GM21529 (cell line): ENCODE data around the gene PLEKHM3.
"Not testable (repeated sequence)": the region's sequence is repeated elsewhere in the genome, so short reads cannot be mapped to it uniquely, and the experiment has no call there.

Source experiments
- ATAC-seq: cut with Tn5 transposase; IDR thresholded peaks from one replicate; pipeline ENCODE4 v1.9.1; 2021; ENCODE audit not compliant: unreplicated experiment

Gene PLEKHM3

DNA sequence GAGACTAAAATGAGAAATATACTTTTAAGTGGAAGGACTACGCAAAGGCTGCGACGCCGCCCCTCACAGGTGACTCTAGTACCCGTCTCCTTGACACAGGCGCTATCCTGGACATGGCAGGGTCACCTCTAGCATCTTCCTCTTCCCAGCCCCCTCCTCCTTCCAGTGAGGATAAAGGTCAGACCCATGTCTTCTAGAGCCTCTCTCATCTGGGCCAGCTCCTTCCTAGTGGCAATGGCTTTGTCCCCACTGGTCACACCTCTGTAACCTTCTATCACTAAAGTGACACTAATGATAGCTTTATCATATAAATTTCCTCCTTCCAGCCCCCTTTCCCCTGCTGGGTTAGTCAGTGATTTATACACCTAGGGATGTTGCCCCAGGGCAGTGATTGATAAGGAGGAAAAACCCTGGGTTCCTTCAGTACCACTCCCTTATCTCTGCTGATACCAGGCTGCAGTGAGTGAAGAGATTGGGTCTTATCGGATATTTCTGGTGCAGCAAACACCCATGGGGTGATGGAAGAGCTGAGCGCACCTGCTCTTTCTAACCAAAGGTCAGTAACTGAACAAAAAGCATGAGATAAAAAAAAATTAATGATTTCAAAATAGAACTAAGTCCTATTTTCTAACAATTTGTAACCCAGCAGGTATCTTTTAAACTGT, 193.6 kb downstream of the PLEKHM3 start:
- no peak for ATAC-seq

DNA sequence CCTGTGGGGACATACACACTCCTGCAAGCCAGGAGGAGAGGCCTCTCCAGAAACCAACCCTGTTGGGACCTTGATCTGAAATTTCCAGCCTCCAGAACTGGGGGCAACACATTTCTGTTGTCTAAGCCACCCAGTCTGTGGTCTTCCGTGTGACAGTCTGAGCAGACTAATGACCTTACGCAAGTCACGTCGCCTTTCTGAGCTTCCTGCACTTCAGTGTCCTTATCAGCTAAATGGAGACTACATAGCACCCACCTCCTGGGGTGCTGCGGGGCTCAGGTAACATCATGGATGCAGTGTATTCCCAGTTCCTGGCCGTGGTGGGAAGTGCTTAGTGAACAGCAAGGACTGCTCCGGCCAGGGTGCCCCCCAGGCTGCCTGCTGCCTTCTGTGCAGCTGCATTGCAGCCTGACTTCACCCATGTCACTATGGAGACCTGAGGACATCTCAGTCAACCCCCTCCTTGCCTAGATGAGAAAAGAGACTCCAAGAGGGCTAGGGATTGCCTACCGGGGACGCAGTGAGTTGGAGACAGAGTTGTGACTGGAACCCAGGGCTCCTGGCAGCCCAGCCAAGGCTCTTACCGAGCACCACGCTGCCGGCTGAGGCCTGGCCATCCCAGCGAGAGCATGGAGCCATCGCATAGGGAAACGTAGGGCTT, 194.4 kb downstream of the PLEKHM3 start:
- ATAC-seq: no peak

DNA sequence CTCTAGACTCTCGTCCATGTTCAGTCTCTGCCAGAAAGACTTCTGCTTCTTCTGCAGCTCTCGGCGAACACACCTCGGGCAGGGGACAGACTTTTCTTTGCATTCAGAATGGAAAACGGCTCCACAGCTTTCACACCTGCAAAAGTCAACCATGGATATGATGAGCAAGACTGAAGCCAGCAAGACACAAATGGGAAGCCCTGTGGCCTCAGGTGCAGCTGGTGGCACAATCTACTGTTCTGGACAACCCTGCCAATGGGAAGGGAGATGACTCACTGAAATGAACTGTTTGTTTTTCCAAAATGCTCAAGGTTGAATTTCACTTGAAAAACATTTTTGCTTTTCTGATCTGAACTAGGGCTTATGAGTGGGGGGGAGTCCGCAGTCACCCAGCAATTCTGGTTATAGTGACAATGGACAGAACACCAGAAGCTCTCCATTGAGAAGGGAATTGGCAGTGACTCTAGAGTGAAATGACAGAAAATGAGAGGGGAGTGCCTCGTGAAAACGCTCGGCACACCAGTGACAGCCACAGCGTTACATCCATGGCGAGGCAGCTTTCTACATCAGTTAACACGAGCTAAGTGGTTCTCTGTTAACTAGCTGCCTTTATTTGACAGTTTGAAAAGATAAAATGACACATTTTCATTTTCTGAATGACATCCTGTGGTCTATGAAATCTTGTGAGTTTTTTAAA, 196.8 kb downstream of the PLEKHM3 start:
- no peak for ATAC-seq

DNA sequence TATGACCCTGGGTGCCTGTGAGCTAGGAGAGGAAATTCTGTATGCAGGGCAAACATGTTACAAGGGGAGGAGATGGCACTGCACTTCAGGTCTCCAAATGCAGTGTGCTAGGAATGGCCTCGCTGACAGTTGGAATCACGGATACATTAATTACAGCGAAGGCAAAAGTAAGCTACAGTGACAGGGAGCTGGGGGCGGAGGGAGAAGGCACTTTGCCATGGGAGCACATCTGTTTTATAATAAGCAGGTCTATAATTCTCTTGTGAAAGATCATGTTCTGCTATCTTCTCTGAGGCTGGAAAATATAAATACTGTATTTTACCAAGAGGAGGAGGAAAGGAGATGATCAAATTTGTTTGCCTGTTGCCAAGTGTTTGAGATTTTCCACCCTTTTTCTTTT, 199.3 kb downstream of the PLEKHM3 start:
- ATAC-seq: no peak

DNA sequence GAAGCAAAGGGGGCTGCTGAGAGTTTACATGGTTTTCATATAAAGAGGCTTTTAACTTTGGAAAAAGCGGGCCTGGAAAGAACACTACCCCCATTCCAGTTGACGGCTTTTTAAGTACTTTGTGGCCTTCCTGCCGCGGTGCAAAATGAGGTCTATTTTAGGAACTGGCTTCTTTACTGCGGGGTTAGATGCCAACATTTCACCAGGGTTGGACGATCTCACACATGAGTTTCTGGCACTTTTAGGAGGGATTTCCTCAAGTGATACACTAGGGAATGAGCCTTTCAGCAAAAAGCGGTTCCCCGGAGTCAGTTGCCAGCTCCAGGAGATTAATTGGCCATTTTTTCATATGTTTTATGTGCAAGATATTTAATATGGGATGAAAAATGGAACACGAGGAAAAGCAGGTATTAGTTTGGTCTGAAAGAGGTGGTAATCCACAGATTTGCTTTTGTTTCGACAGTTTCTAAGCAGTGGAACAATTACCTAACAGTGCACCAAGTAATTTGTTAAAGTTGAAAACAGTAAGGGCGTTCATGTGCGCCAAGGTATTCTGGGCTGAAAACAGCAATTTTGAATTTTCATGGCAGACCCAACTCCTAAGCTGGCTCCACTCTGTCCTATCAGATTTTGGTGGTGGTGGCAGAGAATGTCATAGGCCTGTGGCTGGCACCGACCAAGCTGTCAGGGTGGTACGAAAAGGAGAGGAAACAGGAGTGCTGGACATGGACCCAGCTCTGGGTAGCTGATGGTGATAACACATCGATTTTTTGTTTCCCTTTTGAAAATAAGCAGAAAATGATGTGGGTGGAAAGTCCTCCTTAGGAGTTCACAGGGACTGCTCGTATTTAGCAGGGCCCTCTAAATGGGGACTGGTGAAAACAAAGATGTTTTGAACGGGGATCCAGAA, 200.0 kb downstream of the PLEKHM3 start:
- no peak for ATAC-seq

DNA sequence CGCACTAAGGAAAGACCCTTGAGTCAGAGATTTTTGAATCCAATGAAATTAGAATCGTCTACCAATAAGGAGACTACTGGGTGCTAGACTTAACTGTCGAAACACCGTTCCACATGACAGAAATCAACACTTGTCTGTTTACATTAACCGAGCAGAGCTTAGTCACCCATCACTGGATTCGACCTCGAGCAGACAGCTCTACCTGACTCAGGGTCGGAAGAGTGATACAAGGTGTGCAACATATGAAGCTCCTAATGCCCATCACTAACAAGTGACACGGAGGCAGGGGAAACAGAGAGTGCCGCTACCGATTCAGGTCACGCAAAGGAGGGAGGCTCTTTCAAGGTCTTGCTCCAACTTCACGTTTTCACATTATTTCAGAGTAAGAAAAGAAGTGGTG, 201.5 kb downstream of the PLEKHM3 start:
- no peak for ATAC-seq

DNA sequence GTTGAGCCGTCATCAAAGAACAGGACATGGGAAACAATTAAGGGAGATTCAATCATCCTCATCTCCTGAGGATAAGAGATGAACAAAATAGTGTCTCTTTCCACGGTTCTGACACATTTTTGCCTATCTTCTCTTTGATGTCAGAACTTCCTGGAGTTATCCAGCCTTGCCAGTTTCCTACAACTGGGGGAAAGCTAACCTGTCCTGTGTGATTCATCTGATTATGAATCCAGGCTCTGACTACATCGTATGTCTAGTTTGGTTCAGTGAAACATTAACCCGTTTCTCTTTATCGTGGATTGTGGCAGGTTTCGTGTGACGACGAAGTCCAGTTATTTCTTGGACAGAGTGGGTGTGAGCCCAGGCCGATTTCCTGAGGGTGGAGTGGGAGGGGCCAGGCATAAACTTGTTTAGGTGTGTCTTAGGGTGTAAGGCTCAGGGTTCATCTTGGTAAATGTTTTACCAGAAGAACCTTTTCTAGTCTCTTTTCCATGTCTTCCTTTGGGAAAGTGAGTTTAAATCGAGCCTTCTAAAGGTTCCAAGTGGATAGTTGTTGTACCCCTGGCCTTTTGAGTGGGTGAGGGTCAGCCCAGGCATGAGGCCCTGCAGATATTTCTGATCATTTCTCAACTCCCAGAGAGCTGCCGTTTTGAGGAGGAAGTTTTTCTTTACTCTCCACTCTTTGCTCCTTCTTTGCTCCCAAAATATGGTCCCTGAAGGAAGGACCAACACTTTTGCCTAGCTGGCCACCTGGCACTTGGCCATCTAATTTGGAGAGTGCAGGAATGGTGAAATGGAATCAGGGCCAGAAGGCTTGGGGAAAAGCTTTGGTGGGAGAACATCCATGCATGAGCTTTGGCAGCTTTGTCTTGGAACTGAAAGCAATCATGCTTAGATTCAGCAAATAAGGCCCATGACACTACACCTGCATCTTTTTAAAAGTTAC, 205.2 kb downstream of the PLEKHM3 start:
- ATAC-seq: no peak

DNA sequence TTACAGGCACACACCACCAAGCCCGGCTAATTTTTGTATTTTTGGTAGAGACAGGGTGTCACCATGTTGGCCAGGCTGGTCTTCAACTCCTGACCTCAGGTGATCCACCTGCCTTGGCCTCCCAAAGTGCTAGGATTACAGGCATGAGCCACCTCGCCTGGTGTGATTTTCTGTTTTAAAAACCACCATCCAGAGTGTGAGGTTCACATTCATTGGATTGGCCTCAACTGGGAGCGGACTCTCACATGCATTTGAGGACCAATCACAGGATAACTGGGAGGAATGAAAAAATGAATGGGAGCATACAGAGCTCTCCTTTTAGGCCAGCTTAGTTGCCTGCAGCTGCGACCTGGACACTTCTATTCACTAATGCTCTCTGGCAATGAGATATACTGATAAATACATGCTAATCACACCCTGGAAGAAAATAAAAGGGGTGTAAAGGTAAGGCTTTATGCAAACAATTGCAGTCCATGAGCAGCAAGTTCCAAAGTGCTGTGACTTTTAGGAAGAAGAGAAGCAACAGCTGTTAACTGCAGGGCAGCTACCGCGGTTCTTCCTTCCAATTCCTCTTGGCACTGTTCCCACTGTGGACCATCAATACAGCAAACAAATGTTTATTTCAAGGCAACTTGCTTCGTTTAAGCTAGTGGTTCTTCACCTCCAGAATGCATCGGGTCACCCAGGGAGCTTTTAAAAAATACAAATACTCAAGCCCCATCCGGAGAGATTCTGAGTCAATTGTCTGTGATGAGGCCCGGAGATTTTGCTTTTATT, 206.1 kb downstream of the PLEKHM3 start:
- no peak for ATAC-seq

DNA sequence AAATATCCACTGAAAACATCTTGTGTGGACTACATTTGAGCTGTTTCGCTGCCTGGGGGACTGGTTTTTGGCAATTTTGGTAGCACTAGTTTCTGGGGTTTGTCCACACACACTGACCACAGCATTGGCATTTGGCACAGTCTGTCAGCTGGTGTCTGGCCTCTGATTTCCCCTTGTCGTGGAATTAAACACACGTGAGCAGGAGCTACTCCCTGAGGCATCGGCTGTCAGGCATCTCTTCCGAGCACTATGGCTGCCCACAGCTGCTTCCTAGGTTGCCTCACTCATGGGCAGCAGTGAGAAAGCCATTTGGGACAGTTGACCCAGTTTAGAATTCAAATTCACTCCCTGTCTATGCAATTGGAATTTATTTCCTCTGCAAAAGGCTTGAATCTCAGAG, 208.8 kb downstream of the PLEKHM3 start:
- ATAC-seq: no peak

DNA sequence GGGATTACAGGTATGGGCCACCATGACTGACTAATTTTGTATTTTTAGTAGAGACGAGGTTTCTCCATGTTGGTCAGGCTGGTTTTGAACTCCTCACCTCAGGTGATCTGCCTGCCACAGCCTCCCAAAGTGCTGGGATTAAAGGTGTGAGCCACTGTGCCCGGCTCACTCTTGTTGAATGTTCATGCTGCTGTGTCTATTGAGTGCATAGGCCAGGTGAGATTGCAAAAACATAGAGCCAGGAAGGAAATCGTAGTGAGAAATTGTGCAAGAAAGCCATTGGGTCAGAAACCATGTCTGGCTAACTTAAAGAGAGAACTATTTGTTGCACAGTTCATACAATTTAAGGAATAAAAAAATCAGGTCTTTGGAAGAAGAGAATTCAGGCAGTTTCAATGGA, 210.1 kb downstream of the PLEKHM3 start:
- no peak for ATAC-seq

DNA sequence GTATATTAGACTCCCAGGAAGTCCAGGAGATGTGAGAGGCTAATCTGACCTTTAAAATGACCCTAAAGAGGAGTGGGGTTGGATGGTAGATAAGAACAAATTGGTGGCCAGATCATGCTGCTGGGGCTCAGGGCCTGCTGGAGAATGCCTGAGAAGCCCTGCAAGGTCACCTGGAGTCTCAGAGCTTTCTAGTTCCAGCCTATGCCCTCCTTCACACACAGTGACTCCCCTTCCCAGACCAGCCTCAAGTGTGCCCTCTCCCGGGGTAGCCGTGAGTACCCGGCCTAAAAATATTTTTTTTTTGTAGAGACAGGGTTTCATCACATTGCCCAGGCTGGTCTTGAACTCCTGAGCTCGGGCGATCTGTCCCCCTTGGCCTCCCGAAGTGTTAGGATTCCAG, 211.4 kb downstream of the PLEKHM3 start:
- no peak for ATAC-seq

DNA sequence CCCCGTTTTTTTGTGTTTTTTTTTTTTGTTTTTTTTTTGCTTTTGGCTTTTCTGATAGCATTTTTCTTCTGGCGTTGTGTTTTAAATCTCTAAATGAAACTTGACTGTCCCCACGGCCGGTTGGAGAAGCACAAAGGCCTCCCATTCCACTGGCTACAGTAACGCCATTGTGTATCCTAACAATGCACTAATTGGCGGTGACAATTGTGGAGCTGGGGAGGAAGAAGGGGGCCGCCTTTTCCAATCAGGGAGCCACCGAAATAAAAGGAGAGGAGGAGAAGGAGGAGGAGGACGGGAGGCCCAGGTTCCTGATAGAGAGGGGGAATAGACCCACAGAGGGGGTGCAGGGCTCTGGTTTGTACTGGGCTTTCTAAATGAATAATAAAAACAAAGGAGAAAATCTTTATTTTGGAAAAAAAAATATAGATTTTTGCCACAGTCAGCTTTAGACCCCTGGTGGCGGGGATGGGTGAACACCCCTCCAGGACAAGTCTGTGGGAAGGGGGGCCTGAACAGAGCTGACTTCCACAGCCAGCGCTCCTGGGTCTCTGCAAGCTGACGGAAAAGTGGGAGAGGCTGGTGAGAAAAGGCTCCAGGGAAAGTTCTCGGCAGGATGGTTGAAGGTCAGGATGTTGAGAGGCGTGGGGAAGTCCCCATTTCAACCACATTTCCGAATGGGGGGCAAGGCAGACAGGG, 212.0 kb downstream of the PLEKHM3 start:
- no peak for ATAC-seq

DNA sequence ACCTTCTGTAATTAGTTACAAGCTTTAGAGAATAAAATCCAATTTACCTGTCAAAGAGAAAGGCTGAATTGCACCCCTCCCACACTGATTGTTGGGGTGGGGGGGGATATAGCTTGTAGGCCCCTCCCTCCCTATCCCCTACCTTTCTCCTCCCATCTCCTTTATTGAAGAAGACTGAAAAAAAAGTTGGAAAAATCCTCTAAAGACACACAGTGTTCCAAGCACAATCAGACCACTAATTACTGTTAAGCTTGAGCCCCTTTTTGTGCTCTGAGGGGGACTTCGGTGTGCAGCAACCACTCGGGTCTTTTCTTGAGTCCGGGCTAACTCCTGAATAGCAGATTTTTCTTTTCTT, 212.6 kb downstream of the PLEKHM3 start:
- ATAC-seq: no peak

DNA sequence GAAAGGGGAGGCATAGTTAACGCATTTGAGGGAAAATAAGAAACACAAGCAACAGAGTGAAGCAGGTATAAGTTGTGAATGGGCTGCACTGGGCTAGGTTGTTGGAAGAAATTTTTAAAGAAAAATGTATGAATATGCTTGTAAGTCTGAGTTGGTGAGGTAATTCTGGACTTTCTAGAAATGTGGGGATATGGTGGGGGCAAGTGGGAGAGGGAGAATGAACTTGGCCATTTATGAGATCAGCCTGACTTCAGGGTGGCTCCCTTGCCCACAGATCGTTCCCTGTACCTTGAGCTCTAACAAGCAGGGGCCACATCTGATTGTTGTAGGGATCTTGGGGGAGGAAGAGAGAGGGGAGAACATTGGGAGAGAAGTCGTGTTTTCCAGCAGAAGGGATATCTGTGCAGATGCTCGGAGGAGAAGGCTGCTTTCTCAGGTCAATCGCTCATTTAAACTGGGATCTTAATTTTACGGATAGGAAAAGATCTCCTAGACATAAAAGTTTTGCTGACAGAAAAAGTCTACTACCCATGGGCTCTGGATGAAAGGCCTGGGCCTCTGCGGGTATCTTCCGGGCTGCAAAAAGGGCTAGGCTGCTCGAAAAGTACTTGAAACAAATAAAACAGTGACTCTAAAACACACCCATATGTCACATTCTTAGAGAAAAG, 213.1 kb downstream of the PLEKHM3 start:
- ATAC-seq: no peak

DNA sequence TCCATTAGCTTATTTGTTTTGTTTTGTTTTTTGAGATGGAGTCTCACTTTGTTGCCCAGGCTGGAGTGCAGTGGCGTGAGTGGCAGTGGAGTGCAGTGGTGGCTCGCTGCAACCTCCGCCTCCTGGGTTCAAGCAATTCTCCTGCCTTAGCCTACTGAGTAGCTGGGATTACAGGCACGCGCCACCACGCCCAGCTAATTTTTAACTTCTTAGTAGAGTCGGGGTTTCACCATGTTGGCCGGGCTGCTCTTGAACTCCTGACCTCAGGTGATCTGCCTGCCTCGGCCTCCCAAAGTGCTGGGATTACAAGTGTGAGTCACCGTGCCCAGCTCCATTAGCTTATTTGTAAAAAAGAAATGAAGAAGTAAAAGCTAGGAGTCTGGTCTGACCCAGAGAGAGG, 213.7 kb downstream of the PLEKHM3 start:
- ATAC-seq: not testable (repeated sequence)

DNA sequence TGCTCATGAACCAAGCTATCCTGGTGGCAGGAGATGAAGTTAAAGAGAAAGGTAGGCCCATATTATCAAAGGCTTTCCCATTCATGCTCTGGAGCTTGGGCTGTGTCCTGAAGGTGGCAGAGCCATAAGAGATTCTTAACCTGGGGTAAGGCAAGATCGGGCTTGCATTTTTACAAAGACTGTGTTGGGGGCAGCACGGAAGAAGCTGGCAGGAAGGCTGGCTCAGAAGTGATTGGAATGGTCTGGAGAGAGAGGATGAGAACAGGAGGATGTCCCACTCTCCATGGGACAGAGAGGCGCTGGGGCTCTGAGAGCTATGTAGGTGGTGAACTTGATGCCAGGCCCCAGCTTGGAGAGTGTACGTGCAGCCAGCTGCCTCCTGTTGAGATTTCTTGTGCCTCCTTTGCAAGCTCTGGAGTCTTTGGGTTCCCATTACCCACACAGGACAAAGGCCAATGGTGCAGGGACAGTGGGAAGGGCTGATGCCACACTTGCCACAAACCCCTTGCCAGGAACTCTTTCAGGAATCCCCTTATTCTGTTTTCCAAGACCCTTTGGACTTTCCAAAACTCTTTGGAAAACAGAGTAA, 215.0 kb downstream of the PLEKHM3 start:
- no peak for ATAC-seq

DNA sequence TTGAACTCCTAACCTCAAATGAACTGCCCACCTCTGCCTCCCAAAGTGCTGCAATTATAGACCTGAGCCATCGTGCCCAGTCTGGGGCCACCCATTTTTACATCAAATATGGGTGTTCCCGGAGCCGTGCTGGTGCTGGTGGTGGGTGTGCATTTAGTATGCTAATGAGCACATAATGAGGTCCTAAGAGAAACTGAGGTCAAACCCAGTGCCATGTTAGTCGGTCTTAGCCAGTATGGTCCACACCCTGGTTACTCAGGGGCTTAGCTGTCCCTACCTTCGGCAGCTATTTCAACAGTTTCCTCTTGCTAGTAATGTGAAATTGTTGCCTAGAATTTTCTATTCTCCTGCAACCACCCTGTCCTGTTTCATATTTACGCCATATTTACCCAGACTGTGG, 217.2 kb downstream of the PLEKHM3 start:
- ATAC-seq: no peak

DNA sequence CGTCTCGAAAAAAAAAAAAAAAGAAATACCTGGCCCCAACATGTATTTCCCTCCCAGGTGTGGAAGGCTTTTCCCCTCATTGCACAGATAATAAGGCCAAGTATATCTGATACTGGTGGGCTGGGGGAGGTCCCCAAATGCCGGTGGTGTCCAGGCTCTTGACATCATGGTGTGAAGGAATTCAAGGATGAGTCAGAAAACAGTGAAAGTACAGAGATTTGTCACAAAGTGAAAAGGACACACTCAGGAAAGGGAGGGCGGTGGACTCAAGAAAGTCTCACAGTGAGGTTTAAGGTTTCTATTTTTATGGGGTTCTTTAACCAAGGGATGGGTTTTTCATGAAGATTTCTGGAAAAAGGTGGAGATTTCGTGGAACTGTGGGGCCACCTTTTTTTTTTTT, 217.8 kb downstream of the PLEKHM3 start:
- ATAC-seq: peak; percentile 79
